IMR-90 (cell line): ENCODE data around the gene TMPRSS3.

Source experiments
- BHLHE40 ChIP-seq: fragments of 150-350 bp; IDR thresholded peaks from 2 replicates; pipeline ENCODE4 v1.6.1; 2016; ENCODE audit warnings: mild to moderate bottlenecking, low read depth, low read length
- CEBPB ChIP-seq: IDR thresholded peaks from 2 replicates; pipeline ENCODE4 v1.6.1; 2012; ENCODE audit warnings: low read depth, low read length, improper control_type of control experiment
- CHD1 ChIP-seq: IDR thresholded peaks from 2 replicates; pipeline ENCODE4 v1.6.1; 2012; ENCODE audit warnings: low read depth, low read length, improper control_type of control experiment
- CTCF ChIP-seq: conservative IDR thresholded peaks from 2 replicates; pipeline ENCODE4 v1.5.1; 2012; ENCODE audit warnings: mild to moderate bottlenecking, low read depth, low read length, improper control_type of control experiment
- FOS ChIP-seq: fragments of 150-350 bp; IDR thresholded peaks from 2 replicates; pipeline ENCODE4 v1.6.1; 2016; ENCODE audit warnings: low read depth, low read length
- MAFK ChIP-seq: IDR thresholded peaks from 2 replicates; pipeline ENCODE4 v1.6.1; 2012; ENCODE audit warnings: low read depth, low read length, improper control_type of control experiment
- MAZ ChIP-seq: IDR thresholded peaks from 2 replicates; pipeline ENCODE4 v1.6.1; 2012; ENCODE audit warnings: low read depth, mild to moderate bottlenecking, low read length, improper control_type of control experiment, moderate library complexity, borderline replicate concordance
- MXI1 ChIP-seq: IDR thresholded peaks from 2 replicates; pipeline ENCODE4 v1.6.1; 2012; ENCODE audit warnings: low read depth, mild to moderate bottlenecking, low read length, moderate library complexity, borderline replicate concordance
- NFE2L2 ChIP-seq: fragments of 150-350 bp; IDR thresholded peaks from 2 replicates; pipeline ENCODE4 v1.6.1; 2016; ENCODE audit warnings: low read depth, mild to moderate bottlenecking, low read length
- POLR2A ChIP-seq: IDR thresholded peaks from 2 replicates; pipeline ENCODE4 v1.6.1; 2012; ENCODE audit warnings: mild to moderate bottlenecking, low read depth, low read length
- RAD21 ChIP-seq: IDR thresholded peaks from 2 replicates; pipeline ENCODE4 v1.6.1; 2012; ENCODE audit warnings: low read length, improper control_type of control experiment
- RCOR1 ChIP-seq: IDR thresholded peaks from 2 replicates; pipeline ENCODE4 v1.6.1; 2012; ENCODE audit warnings: mild to moderate bottlenecking, low read length, improper control_type of control experiment; ENCODE audit not compliant: insufficient replicate concordance
- USF2 ChIP-seq: fragments of 150-350 bp; IDR thresholded peaks from 2 replicates; pipeline ENCODE4 v1.6.1; 2017; ENCODE audit warnings: mild to moderate bottlenecking, antibody characterized with exemption, low read length, low read depth

GRCh38 chr21:42413093-42413492, 17.2 kb upstream of the TMPRSS3 start:
- TF ChIP-seq MAZ: no peak
- TF ChIP-seq CTCF: no peak
- TF ChIP-seq BHLHE40: no peak
- TF ChIP-seq POLR2A: no peak
- TF ChIP-seq USF2: no peak
- TF ChIP-seq RCOR1: no peak
- no peak for TF ChIP-seq MAFK
- TF ChIP-seq FOS: no peak
- no peak for TF ChIP-seq RAD21
- no peak for TF ChIP-seq CEBPB
- TF ChIP-seq CHD1: no peak
- no peak for TF ChIP-seq MXI1
- TF ChIP-seq NFE2L2: no peak
